WTC11 (cell line): ENCODE data around the gene ANGPTL2. TPM values are rescaled to one million over a fixed set of nuclear protein-coding genes. Genes with fewer than 3 reads are reported as not detected.

Experiments
- ATAC-seq: fragments of 200-7000 bp; cut with Tn5 transposase; 2 replicates; pipeline ENCODE4 v1.10.0; 2021; ENCODE audit warnings: mild to moderate bottlenecking, moderate library complexity
- CTCF ChIA-PET: fragments of 300-600 bp; sonication (Branson Sonifier 250); formaldehyde crosslinking; loops from one replicate; lab custom pipeline; 2021; ENCODE audit warnings: antibody characterized with exemption; lab: Charles Lee
- POLR2A ChIA-PET: fragments of 350-600 bp; sonication (Branson Sonifier 250); formaldehyde crosslinking; loops from one replicate; lab custom pipeline; 2021; ENCODE audit warnings: antibody characterized with exemption; lab: Charles Lee
- DNase-seq: peaks from one replicate; pipeline ENCODE4 v3.0.0; 2021; ENCODE audit warnings: low spot score
- H3K27ac Mint-ChIP-seq: 2 replicates; pipeline ENCODE4 v1.8.0; 2021; ENCODE audit warnings: mixed read lengths
- H3K27me3 Mint-ChIP-seq: 2 replicates; pipeline ENCODE4 v1.8.0; 2021; ENCODE audit warnings: low read depth, mild to moderate bottlenecking, moderate library complexity, mixed read lengths
- H3K36me3 Mint-ChIP-seq: 2 replicates; pipeline ENCODE4 v1.8.0; 2021; ENCODE audit warnings: mixed read lengths
- H3K4me1 Mint-ChIP-seq: 2 replicates; pipeline ENCODE4 v1.8.0; 2022; ENCODE audit warnings: mixed read lengths
- H3K4me3 Mint-ChIP-seq: 2 replicates; pipeline ENCODE4 v1.8.0; 2021; ENCODE audit warnings: mild to moderate bottlenecking, moderate library complexity, mixed read lengths
- H3K9me3 Mint-ChIP-seq: 2 replicates; pipeline ENCODE4 v1.8.0; 2021; ENCODE audit warnings: mixed read lengths
- CREB1 ChIP-seq: sonication (generic); formaldehyde crosslinking; IDR thresholded peaks from 2 replicates; pipeline ENCODE4 v1.8.0; 2023; ENCODE audit warnings: mild to moderate bottlenecking, missing genetic modification reagents
- CTCF ChIP-seq: fragments of 200-600 bp; IDR thresholded peaks from 2 replicates; pipeline ENCODE4 v1.8.0; 2022; ENCODE audit warnings: antibody characterized with exemption
- FOXJ3 ChIP-seq: sonication (generic); formaldehyde crosslinking; IDR thresholded peaks from 2 replicates; pipeline ENCODE4 v1.9.0; 2021; ENCODE audit warnings: missing genetic modification reagents, mild to moderate bottlenecking, borderline replicate concordance
- FOXK1 ChIP-seq: sonication (generic); formaldehyde crosslinking; IDR thresholded peaks from 2 replicates; pipeline ENCODE4 v1.8.0; 2022; ENCODE audit warnings: mild to moderate bottlenecking, moderate library complexity, missing genetic modification reagents
- HMGXB4 ChIP-seq: sonication (generic); formaldehyde crosslinking; IDR thresholded peaks from 2 replicates; pipeline ENCODE4 v1.8.1; 2023; ENCODE audit warnings: mild to moderate bottlenecking, moderate library complexity, missing genetic modification reagents
- MAX ChIP-seq: sonication (generic); formaldehyde crosslinking; IDR thresholded peaks from 2 replicates; pipeline ENCODE4 v1.8.0; 2022; ENCODE audit warnings: mild to moderate bottlenecking, missing genetic modification reagents
- MLX ChIP-seq: sonication (generic); formaldehyde crosslinking; IDR thresholded peaks from 2 replicates; pipeline ENCODE4 v1.8.1; 2023; ENCODE audit warnings: mild to moderate bottlenecking, missing genetic modification reagents, moderate library complexity
- NFE2L1 ChIP-seq: sonication (generic); formaldehyde crosslinking; IDR thresholded peaks from 2 replicates; pipeline ENCODE4 v1.8.1; 2023; ENCODE audit warnings: missing genetic modification reagents
- PREB ChIP-seq: sonication (generic); formaldehyde crosslinking; IDR thresholded peaks from 2 replicates; pipeline ENCODE4 v1.8.1; 2022; ENCODE audit warnings: mild to moderate bottlenecking, missing genetic modification reagents, moderate library complexity, borderline replicate concordance
- TCF7 ChIP-seq: sonication (generic); formaldehyde crosslinking; IDR thresholded peaks from 2 replicates; pipeline ENCODE4 v1.8.0; 2022; ENCODE audit warnings: mild to moderate bottlenecking, low read depth, missing genetic modification reagents, moderate library complexity
- TEAD4 ChIP-seq: sonication (generic); formaldehyde crosslinking; IDR thresholded peaks from 2 replicates; pipeline ENCODE4 v1.8.0; 2022; ENCODE audit warnings: mild to moderate bottlenecking, missing genetic modification reagents
- ZMAT4 ChIP-seq: fragments of 250-450 bp; sonication (Bioruptor Pico); IDR thresholded peaks from 2 replicates; pipeline ENCODE4 v1.9.0; 2021; ENCODE audit warnings: mild to moderate bottlenecking
- ZNF121 ChIP-seq: sonication (generic); formaldehyde crosslinking; IDR thresholded peaks from 2 replicates; pipeline ENCODE4 v1.8.0; 2023; ENCODE audit warnings: missing genetic modification reagents
- ZNF219 ChIP-seq: sonication (generic); formaldehyde crosslinking; IDR thresholded peaks from 2 replicates; pipeline ENCODE4 v1.8.0; 2023; ENCODE audit warnings: missing genetic modification reagents, mild to moderate bottlenecking, borderline replicate concordance
- ZNF281 ChIP-seq: sonication (generic); formaldehyde crosslinking; IDR thresholded peaks from 2 replicates; pipeline ENCODE4 v1.8.0; 2023; ENCODE audit warnings: mild to moderate bottlenecking, missing genetic modification reagents
- ZNF396 ChIP-seq: fragments of 250-450 bp; sonication (Bioruptor Pico); IDR thresholded peaks from 2 replicates; pipeline ENCODE4 v1.8.0; 2021; ENCODE audit warnings: mild to moderate bottlenecking, moderate library complexity, borderline replicate concordance
- ZNF416 ChIP-seq: fragments of 250-450 bp; sonication (Bioruptor Pico); IDR thresholded peaks from 2 replicates; pipeline ENCODE4 v1.9.0; 2021; ENCODE audit warnings: mild to moderate bottlenecking, inconsistent platforms
- ZNF512 ChIP-seq: sonication (generic); formaldehyde crosslinking; IDR thresholded peaks from 2 replicates; pipeline ENCODE4 v1.8.1; 2022; ENCODE audit warnings: missing genetic modification reagents, borderline replicate concordance
- ZNF671 ChIP-seq: fragments of 250-450 bp; sonication (Bioruptor Pico); IDR thresholded peaks from 2 replicates; pipeline ENCODE4 v1.8.0; 2021; ENCODE audit warnings: mild to moderate bottlenecking
- ZSCAN18 ChIP-seq: fragments of 250-450 bp; sonication (Bioruptor Pico); IDR thresholded peaks from 2 replicates; pipeline ENCODE4 v2.1.2; 2022; ENCODE audit warnings: mild to moderate bottlenecking, moderate library complexity
- total RNA-seq: library from RNA; stranded (reverse); gene quantifications from 3 replicates; pipeline ENCODE4 v1.2.3, GENCODE V29; 2021

The ANGPTL2 gene
- total RNA-seq, 1 experiment from 2014 or later: 4.5 TPM

- TF ChIP-seq ZSCAN18 (CRISPR knock-in tag) (no peak), ZMAT4 (CRISPR knock-in tag) (no peak), ZNF671 (no peak)
These were observed 7.3 kb upstream of the ANGPTL2 start (continued) for GRCh38 chr9:127129718-127130085.

- no peaks in the 10 kb centered on the region for H3K27me3 Mint-ChIP-seq
- CTCF ChIA-PET: no interaction called here
- no peaks in the 10 kb centered on the region for H3K36me3 Mint-ChIP-seq
- peaks cover 30% of the 10 kb centered on the region for H3K4me1 Mint-ChIP-seq
- H3K9me3 Mint-ChIP-seq: no peaks in the 10 kb centered on the region
- ATAC-seq: no peak
- DNase-seq: no peak
- H3K4me3 Mint-ChIP-seq: no peak overlapping the region
- POLR2A ChIA-PET: no interaction called here
- no peak for TF ChIP-seq FOXK1 (CRISPR knock-in tag)
- no peak for TF ChIP-seq ZNF121 (CRISPR knock-in tag)
- TF ChIP-seq CREB1 (CRISPR knock-in tag): no peak
- no peak for TF ChIP-seq TEAD4 (CRISPR knock-in tag)
- TF ChIP-seq ZNF219 (CRISPR knock-in tag): no peak
- TF ChIP-seq CTCF: no peak
- no peak for TF ChIP-seq NFE2L1 (CRISPR knock-in tag)
- TF ChIP-seq ZNF512 (CRISPR knock-in tag): no peak
- TF ChIP-seq MLX (CRISPR knock-in tag): no peak
- no peak for TF ChIP-seq HMGXB4 (CRISPR knock-in tag)
- TF ChIP-seq ZNF396: no peak
- H3K27ac Mint-ChIP-seq: no peak overlapping the region
These were observed 6.8 kb upstream of the ANGPTL2 start for GRCh38 chr9:127129073-127129717.

- no peak overlapping the region for H3K4me3 Mint-ChIP-seq
- no peaks in the 10 kb centered on the region for H3K36me3 Mint-ChIP-seq
- no peaks in the 10 kb centered on the region for H3K9me3 Mint-ChIP-seq
- DNase-seq (no peak), ATAC-seq (no peak)
- no peak overlapping the region for H3K27ac Mint-ChIP-seq
- ChIA-PET CTCF (no interaction called here), POLR2A (no interaction called here)
- peaks cover 27% of the 10 kb centered on the region for H3K4me1 Mint-ChIP-seq
- H3K27me3 Mint-ChIP-seq: no peaks in the 10 kb centered on the region; the same call in 1 of the 2 replicates
- TF ChIP-seq MAX (CRISPR knock-in tag) (no peak), FOXJ3 (CRISPR knock-in tag) (no peak), ZNF416 (CRISPR knock-in tag) (no peak), PREB (no peak), TEAD4 (CRISPR knock-in tag) (no peak), ZNF121 (CRISPR knock-in tag) (no peak), TCF7 (CRISPR knock-in tag) (no peak), ZNF219 (CRISPR knock-in tag) (no peak), FOXK1 (CRISPR knock-in tag) (no peak), ZNF281 (CRISPR knock-in tag) (no peak)
These were observed 6.1 kb upstream of the ANGPTL2 start for GRCh38 chr9:127128341-127129072.
